HuH-7 (cell line): ENCODE data around the gene PRIM2.
"Not testable (repeated sequence)": the region's sequence is repeated elsewhere in the genome, so short reads cannot be mapped to it uniquely, and the experiment has no call there.

Source experiments
- DNase-seq: peaks from one replicate; pipeline ENCODE4 v3.0.0; 2011; ENCODE audit warnings: low spot score

PRIM2 gene

DNA sequence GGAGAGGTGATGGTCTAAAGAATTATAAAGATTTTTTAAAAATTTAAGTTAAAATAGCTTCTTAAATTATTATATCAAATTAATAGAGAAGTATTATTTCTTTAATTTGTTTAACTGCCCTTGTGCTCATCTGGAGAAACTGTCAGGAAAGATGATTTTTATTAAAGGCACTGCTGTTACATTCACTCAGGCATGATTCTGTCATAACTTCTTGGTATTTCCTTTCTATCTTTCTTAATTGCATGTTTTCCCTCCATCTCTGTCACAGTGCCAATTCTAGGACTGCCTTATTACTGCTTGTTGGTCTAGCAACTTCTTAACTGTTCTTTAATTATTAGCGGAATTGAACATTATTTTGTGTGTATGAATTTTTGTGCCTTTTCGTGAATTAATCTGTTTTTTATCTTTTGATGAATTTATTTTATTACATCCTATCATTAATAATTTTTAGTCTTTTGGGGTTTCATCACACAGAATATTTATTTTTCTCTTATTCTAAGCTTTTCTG, 47.7 kb downstream of the PRIM2 start:
- DNase-seq, result not testable (repeated sequence)

GRCh38 chr6:57368965-57369731, 51.7 kb downstream of the PRIM2 start:
- not testable (repeated sequence) for DNase-seq

DNA sequence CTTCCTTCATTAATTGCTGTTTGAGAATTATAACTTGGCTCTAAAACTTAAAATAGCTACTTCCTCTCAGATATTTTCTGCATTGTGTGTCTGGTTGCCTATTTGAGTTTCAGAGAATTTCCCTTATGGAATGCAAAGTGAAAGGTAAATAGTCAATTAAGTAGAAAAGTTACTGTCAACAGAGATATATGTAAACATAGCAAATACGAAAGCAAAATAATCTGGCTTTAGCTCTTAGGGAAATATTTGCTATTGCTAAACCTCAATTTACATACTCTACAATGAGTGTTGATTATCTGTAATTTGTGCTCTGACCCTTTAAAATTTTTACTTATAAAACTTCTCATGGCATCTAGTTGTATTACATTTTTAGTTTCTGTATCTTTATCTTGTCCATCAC, 54.3 kb downstream of the PRIM2 start:
- DNase-seq, result not testable (repeated sequence)

DNA sequence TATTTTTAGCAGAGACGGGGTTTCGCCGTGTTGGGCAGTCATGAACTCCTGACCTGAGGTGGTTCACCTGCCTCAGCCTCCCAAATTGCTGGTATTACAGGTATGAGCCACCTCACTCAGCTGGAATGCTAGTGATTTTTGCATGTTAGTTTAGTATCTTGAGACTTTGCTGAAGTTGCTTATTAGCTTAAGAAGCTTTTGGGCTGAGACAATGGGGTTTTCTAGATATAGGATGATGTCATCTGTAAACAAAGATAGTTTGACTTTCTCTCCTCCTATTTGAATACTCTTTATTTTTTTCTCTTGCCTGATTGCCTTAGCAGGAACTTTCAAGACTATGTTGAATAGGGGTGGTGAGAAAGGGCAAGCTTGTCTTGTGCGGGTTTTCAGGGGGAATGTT, 57.3 kb downstream of the PRIM2 start:
- not testable (repeated sequence) for DNase-seq

DNA sequence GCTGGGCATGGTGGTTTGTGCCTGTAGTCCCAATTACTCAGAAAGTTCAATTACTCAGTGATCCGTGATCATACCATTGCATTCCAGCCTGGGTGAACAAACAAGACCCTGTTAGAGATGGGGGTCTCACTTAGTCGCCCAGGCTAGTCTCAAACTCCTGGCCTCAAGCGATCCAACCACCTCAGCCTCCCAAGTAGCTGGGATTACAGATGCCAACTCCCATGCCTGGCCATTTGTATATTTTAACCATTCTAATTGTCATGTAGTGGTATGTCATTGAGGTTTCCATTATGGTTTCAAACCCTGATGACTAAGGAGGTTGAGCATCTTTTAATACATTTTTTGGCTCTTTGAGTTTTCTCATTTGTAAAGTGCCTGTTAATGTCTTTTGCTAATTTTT, 58.7 kb downstream of the PRIM2 start:
- not testable (repeated sequence) for DNase-seq

DNA sequence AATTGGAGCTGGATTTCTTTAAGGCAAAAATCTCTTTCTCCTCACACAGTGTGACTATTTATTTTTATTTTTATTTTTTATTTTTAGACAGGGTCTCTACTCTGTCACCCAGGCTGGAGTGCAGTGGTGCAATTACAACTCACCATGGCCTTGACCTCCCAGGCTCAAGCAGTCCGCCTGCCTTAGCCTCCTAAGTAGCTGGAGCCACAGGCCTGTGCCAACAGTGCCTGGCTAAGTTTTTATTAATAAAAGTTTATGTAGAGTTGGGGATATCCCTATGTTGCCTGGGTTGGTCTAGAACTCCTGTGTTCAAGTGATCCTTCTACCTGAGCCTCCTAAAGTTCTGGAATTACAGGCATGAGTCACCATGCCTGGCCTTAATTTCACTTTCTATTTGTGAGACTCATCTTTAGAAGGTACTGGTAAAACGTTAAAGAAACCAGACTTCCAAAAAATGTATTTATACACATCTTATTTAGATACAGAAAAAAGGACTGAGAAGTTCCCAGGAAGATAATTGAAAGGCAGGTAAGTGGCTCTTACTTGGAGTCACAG, 71.7 kb downstream of the PRIM2 start:
- DNase-seq, result not testable (repeated sequence)

DNA sequence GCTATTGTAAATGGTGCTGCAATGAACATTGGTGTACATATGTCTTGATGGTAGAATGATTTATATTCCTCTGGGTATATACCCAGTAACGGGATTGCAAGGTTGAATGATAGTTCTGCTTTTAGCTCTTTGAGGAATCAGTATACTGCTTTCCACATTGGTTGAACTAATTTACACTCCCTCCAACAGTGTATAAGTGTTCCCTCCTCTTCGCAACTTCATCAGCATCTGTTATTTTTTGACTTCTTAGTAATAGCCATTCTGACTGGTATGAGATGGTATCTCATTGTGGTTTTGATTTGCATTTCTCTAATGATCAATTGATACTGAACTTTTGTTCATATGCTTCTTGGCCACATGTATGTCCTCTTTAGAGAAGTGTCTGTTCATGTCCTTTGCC, 73.4 kb downstream of the PRIM2 start:
- not testable (repeated sequence) for DNase-seq

GRCh38 chr6:57392047-57392446, 74.6 kb downstream of the PRIM2 start:
- not testable (repeated sequence) for DNase-seq

- not testable (repeated sequence) for DNase-seq
Observed at GRCh38 chr6:57419341-57419740, 101.9 kb downstream of the PRIM2 start.

DNA sequence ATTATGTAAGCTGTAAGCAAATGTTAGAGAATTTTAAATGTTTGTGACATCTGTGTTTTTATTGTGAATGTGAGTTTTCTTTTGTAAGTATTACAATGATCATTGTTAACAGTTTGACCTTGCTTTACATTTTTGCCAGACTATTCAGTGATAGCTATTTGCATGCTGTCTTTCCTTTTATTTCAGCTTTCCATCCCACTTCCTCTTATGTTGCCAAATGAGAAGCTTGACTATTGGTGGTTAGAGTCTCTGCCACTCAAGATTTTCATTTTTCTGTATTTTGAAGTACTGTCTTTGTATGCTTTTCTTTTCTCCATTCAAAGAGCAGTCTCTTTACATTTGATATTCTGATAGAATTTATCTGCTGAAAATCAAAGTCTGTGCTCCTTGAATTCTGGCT, 104.1 kb downstream of the PRIM2 start:
- no peak for DNase-seq

DNA sequence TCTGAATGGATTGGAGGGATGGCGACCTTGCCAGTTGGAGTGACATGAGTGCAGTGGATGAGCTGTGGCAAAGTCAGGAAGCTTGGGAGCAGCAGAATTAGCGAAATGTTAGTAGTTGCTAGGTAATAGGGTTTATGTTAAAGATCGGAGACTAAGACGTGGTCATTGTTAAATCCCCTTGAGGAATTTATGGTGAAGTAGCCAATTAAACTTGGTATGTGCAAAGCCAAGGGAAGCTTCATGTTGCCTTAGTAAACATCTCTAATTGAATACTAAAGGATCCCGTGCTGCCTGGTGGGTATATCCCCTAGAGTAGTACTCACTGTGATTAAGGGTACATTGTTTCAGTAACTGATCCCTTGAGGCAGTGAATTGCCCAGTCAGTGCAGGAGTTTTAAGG, 106.0 kb downstream of the PRIM2 start:
- no peak for DNase-seq

- not testable (repeated sequence) for DNase-seq
Observed at GRCh38 chr6:57431742-57432141, 114.3 kb downstream of the PRIM2 start.

DNA sequence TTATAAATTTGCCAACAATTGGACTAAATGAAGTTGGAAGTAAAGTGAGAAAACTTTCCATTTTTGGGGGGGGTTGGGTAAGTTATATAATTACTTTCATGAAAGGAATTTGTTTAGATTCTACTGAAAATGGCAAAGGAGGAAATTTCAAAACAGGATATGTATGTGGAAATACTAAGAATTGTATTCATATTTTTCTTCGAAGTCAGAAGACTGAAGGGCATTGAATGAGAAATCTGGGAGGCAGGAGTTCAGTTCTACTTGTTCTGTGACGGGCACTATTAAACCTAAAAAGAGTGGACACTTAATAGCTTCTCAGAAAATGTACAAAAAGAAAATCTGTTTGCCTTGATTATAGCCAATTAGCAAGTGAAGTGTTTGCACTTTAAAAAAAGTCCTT, 114.7 kb downstream of the PRIM2 start:
- no peak for DNase-seq

DNA sequence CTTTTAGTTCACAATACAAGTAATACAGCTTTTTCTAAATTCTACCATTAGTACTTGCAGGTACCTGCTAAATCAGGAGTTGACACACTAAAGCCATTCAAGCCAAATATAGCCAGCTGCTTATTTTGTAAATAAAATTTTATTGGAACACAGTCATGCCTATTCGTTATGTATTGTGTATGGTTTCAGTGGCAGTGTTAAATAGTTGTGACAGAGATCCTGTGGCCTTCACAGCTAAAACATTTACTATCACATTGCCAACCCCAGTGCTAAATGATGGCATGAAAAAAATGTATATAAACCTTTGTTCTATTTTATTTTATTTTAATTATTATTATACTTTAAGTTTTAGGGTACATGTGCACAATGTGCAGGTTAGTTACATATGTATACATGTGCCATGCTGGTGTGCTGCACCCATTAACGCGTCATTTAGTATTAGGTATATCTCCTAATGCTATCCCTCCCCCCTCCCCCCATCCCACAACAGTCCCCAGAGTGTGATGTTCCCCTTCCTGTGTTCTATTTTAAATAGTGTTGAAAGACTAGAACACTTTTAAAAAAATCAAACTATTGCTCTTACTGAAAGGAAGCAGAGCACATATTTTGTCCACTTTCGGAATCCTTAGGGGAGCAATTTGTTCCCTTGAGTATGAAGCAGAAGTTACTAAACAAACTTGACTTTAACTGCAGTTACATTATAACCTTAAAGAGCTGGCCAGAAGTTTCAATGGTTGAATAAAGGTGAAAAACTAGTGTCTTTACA, 115.7 kb downstream of the PRIM2 start:
- DNase-seq, result no peak

DNA sequence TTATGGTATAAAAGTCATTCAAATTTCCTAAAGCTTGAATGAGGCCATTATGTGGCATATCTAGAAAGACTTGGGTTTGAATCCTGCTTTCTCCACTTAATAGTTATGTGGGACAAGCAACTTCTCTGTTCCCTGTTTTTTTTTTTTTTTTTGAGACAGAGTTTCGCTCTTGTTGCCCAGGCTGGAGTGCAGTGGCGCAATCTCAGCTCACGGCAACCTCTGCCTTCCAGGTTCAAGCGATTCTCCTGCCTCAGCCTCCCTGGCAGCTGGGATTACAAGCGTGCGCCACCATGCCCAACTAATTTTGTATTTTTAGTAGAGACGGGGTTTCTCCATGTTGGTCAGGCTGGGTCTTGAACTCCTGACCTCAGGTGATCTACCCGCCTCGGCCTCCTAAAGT, 116.4 kb downstream of the PRIM2 start:
- not testable (repeated sequence) for DNase-seq

DNA sequence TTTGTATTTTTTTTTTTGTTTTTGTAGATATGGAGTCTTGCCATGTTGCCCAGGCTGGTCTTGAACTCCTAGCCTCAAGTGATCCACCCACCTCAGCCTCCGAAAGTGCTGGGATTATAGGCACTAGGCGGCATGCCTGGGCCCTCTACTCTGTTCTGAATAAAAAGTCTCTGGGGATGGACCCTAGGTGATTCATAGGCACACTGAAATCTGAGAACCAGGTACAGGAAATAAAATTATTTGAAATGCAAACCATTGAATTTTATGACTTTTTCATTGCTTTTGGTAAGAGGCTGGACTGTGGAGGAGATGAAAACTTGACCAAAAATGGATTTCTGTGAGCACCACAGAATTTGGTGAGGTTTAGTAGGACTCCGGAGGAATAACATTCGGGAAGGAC, 117.5 kb downstream of the PRIM2 start:
- no peak for DNase-seq

DNA sequence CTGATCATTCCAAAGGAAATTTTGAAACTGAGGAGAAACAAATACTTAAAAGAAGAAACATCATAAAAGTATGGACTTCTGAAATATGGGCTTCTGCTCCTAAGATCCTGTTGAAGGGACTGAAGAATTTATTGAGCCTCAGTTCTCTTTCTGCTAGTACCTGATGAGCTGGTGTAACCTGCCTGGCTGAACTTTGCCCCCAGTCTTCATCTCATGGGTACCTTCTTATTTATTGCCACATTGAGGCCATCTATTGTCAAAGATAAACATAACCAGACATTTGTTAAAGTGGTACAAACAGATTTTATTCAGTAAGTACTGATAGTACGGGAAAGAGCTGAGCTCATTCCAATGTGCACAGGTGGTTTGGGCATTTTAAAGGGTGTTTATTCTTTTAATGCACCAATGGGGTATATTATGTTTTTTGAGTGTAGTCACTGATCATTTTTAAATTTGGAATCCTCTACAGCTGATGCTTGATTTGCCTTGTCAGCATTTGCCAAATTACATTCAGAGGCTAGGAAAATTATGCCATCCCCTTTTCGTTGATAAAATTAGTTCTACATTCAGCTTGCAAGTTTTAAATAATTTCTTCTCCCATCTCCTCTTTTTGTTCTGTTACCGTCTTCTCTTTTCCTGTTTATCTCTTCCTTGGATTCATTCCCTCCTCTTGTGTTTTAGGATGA, 118.2 kb downstream of the PRIM2 start:
- peak; percentile 5 for DNase-seq

GRCh38 chr6:57440735-57441134, 123.3 kb downstream of the PRIM2 start:
- not testable (repeated sequence) for DNase-seq

GRCh38 chr6:57442133-57442532, 124.7 kb downstream of the PRIM2 start:
- DNase-seq, result not testable (repeated sequence)

- not testable (repeated sequence) for DNase-seq
Observed at GRCh38 chr6:57443181-57443580, 125.8 kb downstream of the PRIM2 start.

DNA sequence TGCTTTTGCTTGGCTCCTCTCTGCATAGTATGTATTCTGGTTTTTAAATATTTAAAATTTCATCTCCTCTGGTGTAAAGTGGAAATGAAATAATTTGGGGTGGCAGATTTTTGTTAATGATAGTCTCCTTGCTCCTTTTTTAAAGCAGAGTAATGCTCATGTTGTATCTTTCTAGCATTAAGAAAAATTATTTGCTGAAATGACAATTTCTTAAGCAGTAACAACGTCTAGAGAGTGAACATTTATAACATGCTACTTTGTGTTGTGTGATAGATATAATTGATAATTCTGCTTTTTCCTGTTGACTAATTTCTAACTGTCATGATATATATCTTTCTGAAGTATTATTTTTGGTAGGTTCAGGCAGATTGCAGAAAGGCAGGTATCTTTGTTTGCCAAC, 127.4 kb downstream of the PRIM2 start:
- DNase-seq, result not testable (repeated sequence)

DNA sequence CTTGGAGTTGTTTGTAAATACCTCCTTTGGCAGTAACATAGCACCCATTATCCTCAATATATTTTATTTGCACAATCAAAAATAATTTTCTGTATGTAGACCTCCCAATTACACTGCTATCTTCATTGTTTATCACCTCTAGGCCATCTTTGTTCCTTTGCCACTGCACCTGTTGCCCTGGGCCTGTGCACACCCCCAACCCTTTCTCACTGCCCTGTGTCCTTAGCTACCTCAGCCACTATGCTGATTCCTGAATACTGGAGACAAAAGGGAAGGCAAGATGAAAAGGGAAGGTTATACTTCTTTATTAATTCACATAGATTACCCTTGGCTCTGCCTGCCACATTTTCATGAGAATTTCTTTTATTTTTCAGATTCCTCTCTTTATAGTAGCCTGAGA, 127.9 kb downstream of the PRIM2 start:
- DNase-seq, result not testable (repeated sequence)
